ENCODE data around the gene C17orf67.
"Not testable (repeated sequence)": the region's sequence is repeated elsewhere in the genome, so short reads cannot be mapped to it uniquely, and the experiment has no call there.

Gene C17orf67

DNA sequence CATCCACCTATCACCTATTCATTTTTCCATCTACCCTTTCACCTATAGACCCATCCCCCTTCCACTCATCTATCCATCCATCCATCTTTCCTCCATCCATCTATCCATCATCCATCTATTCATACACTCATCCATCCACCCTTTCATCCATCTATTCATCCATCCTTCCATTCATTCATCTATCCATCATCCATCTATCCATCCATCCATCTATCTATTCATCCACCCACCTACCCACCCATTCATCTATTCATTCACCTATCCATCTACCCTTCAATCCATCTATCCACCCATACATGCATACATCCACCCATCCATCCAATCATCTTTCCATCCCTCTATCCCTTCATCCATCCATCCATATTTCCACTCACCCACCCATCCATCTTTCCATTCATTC is 63.3 kb downstream of the C17orf67 start:
- no peak for DNase-seq

DNA sequence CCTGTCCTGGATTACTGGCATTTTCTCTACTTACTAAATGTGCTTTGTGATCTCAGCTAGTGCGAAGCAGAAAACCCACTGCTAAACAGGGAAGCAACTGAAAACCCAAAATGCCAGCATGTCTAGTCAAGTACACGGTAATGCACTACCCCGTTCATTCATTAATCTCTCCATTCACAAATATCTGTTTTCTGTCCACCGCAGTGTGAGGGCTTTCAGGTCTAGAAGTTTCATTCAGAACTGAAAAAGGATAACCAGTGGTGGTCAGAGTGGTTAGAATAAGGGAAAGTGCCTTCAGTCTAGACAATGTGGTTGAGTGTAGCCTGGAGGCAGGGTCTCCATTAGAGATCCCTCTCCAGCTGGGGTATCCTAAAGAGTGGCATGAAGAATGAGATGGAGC is 68.3 kb downstream of the C17orf67 start:
- DNase-seq: no peak

DNA sequence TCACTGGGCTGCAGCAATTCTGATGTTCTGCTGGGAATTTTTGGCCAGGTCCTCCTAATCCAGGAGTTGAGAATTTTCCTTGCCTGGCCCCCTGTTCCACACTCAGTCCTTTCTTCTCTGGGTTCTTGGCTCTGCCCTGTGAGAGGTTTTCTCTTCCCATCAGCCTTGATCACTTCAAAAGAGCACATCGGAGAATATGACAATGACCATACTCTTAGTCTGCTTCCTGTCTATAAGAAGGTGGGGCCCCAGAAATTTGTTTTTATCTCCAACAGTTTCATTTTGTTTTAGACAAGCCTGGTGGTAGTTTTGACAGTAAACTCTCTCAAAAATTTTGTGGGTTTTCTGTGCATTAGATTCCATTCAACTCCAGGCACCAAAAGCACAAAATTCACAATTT is 70.7 kb downstream of the C17orf67 start:
- no peak for DNase-seq

DNA sequence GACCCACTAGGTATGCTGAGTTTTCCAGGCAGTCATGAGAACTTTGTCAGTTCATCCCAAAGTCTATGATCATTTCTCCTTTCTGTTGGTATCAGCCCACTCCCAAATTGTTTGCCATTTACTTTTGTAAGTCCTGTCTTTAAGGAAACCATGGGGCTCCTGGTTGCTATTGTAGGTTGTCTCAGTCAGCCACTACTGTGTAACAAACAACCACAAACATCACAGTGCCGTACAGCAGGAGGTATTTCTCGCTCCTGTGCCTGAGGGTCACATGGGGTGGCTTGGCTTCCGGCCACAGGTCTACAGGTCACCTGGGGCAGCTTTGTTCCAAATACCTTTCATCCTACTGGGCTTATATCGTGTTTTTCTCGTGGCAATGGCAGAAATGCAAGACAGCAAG is 71.6 kb downstream of the C17orf67 start:
- no peak for DNase-seq

DNA sequence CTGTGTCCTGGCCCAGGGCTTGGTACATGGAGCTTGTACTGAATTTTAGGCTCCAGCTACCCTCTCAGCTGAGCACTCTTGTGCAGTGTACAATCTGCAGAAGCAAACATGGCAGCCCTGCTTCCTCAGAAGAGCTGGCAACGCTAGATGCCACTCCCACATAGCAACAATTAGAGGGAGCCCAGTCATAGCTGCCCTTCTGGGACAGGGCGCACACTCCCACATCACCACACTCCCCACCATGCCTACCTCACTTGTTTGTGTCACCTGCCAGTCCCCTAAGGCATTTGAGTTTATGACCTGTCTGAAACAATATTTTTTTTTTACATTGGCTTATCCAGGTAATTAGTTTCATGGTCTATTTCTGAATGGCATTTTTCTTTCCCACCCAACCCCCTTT is 72.3 kb downstream of the C17orf67 start:
- no peak for DNase-seq

DNA sequence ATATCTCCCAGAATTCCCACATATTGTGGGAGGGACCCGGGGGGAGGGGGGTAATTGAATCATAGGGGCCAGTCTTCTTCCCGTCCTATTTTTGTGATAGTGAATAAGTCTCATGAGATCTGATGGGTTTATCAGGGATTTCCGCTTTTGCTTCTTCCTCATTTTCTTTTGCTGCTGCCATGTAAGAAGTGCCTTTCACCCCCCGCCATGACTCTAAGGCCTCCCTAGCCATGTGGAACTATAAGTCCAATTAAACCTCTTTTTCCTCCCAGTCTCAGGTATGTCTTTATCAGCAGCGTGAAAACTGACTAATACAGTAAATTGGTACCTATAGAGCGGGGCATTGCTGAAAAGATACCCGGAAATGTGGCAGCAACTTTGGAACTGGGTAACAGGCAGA is 76.1 kb downstream of the C17orf67 start:
- not testable (repeated sequence) for DNase-seq

DNA sequence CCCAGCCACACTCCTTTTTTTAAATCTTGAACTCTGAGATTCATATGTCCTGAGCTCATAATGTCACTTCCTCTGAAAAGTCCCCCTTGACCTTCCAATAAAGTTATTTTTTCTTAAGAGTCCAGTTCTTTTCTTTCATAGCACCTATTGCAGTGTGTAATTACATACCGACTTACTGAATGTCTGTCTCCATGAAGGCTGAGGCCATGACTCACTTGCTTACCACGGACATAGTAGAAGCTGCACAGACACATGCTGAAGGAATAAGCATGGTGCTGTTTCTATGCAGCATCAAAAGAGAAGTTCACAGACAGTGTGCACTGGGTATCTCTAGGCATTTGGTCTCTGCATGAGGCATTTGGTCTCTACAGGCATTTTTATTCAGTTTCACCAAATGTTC is 77.2 kb downstream of the C17orf67 start:
- DNase-seq: no peak

DNA sequence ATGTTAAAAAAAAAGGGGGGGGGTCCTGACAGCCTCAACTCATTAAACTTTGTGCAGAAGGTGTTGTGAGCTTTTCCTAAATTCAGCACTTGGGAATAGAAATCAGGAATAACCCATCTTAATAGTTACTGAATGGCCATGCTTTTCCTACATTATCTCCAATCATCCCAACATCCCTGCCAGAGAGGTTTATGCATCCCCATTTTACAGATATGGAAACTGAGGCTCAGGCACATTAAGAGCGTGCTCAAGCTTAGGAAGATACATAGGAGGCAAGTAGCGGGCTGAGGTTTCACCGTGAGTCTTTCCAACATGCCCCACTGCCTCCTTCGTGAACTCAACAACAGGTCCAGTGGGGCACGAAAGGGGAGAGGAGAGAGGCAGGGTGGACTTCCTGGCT is 78.4 kb downstream of the C17orf67 start:
- no peak for DNase-seq

DNA sequence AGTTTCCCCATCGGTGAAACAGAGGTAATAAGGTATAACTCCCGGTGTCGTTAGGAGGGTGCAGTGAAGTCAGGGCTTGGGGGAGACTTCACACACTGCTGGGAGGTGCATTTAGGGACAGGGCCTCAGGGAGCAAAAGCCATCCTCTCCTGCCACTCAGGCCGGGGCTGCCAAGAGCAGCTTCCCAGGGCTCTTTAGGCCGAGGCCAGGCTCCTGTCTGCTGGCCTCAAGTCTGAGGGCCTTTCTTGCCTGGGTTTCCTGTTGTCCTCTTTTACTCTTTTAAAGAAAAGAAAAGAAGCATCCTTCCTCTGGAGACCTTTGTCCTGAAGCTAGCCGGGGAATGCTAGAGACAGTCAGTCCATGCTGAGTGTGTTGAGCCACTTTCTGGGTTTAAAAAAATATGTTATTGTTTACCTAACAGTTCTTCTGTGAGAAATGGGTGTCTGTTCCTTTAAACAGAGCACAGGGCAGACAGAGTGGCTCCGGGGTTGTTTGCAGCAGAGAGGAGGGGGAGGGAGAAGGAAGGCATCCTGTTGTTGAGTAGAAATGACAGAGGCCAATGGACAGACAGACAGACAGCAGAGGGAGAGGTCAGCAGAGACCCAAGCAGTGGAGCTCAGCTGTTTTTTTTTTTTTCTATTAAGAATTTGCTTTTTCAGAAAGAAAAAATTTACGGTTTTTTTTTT is 79.1 kb downstream of the C17orf67 start:
- DNase-seq: no peak

DNA sequence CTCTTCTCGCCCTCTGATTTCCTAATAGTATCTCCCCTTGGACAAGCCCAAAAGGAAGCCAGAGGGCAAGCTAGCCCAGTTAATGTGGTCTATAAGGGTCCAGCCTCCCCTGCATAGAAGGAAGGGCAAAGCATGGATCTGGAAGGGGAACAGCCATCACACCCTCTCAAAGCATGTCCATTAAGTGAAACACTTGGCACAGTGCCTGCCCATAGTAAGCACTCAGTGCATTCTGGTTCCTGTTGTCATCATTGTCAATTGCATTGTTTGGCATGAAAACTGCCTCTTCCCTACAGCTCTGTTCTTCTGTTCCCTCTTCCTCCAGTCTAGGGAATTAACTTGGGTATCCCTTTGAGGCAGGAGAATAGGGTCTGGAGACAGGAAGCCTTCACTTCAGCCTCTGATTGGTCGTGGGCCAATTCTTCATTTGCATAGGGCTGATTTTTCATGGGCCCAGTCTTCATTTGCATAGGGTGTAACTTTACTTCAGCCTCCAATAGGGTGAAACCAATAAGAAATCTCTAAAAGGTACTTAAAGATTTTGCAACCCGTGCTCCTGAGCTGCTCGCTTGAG is 81.4 kb downstream of the C17orf67 start:
- DNase-seq: no peak

DNA sequence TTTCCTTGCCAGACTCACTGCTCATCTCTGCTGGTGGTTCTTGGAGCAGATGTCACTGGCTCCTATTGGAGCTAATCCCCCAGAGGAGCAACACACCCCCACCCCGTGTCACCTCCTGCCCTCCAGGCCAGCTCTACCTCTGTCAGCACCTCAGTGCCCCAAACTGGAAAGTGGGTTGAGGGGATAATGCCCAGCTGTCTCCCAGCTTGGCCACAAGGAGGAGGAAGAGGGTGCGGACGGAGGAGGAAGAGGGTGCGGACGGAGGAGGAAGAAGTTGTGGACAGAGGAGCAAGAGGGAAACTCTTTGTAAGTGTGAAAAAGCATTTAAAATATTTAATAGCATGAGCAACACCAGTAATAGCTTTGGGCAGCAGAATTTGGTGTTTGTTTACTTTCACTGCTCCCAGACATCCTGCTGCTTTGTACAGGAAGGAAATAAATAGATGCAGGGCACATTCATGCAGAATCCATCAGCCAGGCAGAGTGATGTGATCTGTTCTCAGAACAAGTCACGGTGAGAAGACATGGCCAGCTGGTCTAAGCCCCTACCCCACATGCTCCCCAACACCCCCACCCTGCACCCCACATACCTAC is 82.5 kb downstream of the C17orf67 start:
- DNase-seq: no peak

DNA sequence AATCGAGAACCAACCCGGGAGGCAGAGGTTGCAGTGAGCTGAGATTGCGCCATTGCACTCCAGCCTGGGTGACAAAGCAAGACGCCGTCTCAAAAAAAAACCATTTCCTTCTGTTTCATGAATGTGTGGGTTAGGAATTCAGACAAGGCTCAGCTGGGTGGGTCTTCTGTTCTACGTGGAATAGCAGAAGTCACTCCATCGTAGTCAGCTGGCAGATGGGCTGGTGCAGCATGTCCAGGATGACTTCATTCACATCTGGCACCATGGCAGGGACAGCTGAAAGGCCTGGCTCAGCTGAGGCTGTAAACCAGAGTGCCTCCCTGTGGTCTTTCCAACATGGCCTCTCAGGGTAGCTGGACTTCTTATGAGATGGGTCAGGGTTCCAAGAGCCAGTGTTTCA is 89.0 kb downstream of the C17orf67 start:
- no peak for DNase-seq

DNA sequence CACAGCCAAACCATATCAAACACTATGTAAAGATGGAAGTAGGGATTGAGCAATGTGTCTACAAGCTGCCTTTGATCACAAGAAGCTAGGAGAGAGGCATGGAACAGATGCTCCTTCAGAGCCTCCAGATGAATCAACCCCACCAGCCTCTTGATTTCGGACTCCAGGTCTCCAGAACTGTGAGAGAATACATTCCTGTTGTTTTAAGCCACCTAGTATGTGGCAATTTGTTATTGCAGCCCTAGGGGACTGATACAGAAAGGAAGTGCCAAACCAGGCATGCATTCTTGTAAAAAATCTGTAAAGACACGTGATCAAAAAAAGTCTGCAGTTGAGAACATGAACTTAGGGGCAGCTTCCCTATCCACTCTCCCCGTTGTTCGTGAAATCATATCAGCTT is 91.1 kb downstream of the C17orf67 start:
- no peak for DNase-seq

Data from COR-L47 (cell line).